Neural cell (in vitro differentiated cells): ENCODE results near the gene PRSS38. TPM values are rescaled to one million over a fixed set of nuclear protein-coding genes. Genes with fewer than 3 reads are reported as not detected.

Experiments
- H2AFZ ChIP-seq: fragments of 200-600, 300-800 bp; sonication (generic), shearing (Covaris generic); 2 replicates; pipeline ENCODE4 v1.6.0; 2014; ENCODE audit warnings: low read depth, mild to moderate bottlenecking, antibody characterized with exemption, low read length, moderate library complexity
- H3F3A ChIP-seq: fragments of 200-600 bp; shearing (Covaris generic); 2 replicates; pipeline ENCODE4 v1.6.1; 2016; ENCODE audit warnings: mild to moderate bottlenecking, moderate library complexity, mixed read lengths, antibody characterized with exemption, low read length; ENCODE audit not compliant: insufficient read depth, poor library complexity, severe bottlenecking
- H3K27ac ChIP-seq: fragments of 200-600, 300-800 bp; sonication (generic), shearing (Covaris generic); 2 replicates; pipeline ENCODE4 v1.5.1; 2014; ENCODE audit warnings: mild to moderate bottlenecking, low read length, moderate library complexity
- H3K27me3 ChIP-seq: fragments of 300-800, 200-600 bp; sonication (generic), shearing (Covaris generic); 2 replicates; pipeline ENCODE4 v1.6.0; 2014; ENCODE audit warnings: mild to moderate bottlenecking, low read depth, low read length, moderate library complexity; ENCODE audit not compliant: insufficient read depth
- H3K36me3 ChIP-seq: fragments of 300-800, 200-600 bp; sonication (generic), shearing (Covaris generic); 2 replicates; pipeline ENCODE4 v1.5.1; 2014; ENCODE audit warnings: mild to moderate bottlenecking, antibody characterized with exemption, low read length, moderate library complexity; ENCODE audit not compliant: insufficient read depth
- H3K4me2 ChIP-seq: fragments of 300-800, 200-600 bp; sonication (generic), shearing (Covaris generic); 2 replicates; pipeline ENCODE4 v1.6.0; 2014; ENCODE audit warnings: mild to moderate bottlenecking, low read length
- H3K4me3 ChIP-seq: fragments of 300-800, 200-600 bp; sonication (generic), shearing (Covaris generic); 2 replicates; pipeline ENCODE4 v1.5.1; 2014; ENCODE audit warnings: mild to moderate bottlenecking, low read length, moderate library complexity
- H3K79me2 ChIP-seq: fragments of 200-600 bp; shearing (Covaris generic); replicated peaks from 2 replicates; pipeline ENCODE4 v1.6.0; 2014; ENCODE audit warnings: mild to moderate bottlenecking, low read length, moderate library complexity; ENCODE audit not compliant: insufficient read depth
- H3K9ac ChIP-seq: fragments of 300-800, 200-600 bp; sonication (generic), shearing (Covaris generic); 2 replicates; pipeline ENCODE4 v1.6.1; 2016; ENCODE audit warnings: mild to moderate bottlenecking, low read length, mixed read lengths
- H3K9me2 ChIP-seq: fragments of 200-600 bp; shearing (Covaris generic); 2 replicates; pipeline ENCODE4 v1.6.1; 2016; ENCODE audit warnings: mild to moderate bottlenecking, low read length, mixed read lengths; ENCODE audit not compliant: insufficient read depth
- H3K9me3 ChIP-seq: fragments of 200-600, 300-800 bp; sonication (generic), shearing (Covaris generic); 2 replicates; pipeline ENCODE4 v1.6.1; 2016; ENCODE audit warnings: mild to moderate bottlenecking, mixed run types, low read length, moderate library complexity, mixed read lengths
- H4K20me1 ChIP-seq: fragments of 200-600 bp; shearing (Covaris generic); 2 replicates; pipeline ENCODE4 v1.6.1; 2016; ENCODE audit warnings: mild to moderate bottlenecking, mixed run types; ENCODE audit not compliant: insufficient read depth
- EP300 ChIP-seq: fragments of 450-650 bp; conservative IDR thresholded peaks from 2 replicates; pipeline ENCODE4 v1.6.1; 2014; ENCODE audit warnings: antibody characterized with exemption, mild to moderate bottlenecking, moderate library complexity; ENCODE audit not compliant: poor library complexity, severe bottlenecking
- EZH2 ChIP-seq: fragments of 200-600, 300-800 bp; shearing (Covaris generic), sonication (generic); IDR thresholded peaks from 2 replicates; pipeline ENCODE4 v1.6.1; 2014; ENCODE audit warnings: antibody characterized with exemption, low read length, borderline replicate concordance, mild to moderate bottlenecking; ENCODE audit not compliant: insufficient read depth, poor library complexity, severe bottlenecking
- MXI1 ChIP-seq: fragments of 450-650 bp; conservative IDR thresholded peaks from 2 replicates; pipeline ENCODE4 v1.6.1; 2014; ENCODE audit warnings: antibody characterized with exemption, mild to moderate bottlenecking; ENCODE audit not compliant: poor library complexity, severe bottlenecking
- POLR2AphosphoS5 ChIP-seq: IDR thresholded peaks from 2 replicates; pipeline ENCODE4 v1.6.1; 2012
- RAD21 ChIP-seq: fragments of 450-650 bp; conservative IDR thresholded peaks from 2 replicates; pipeline ENCODE4 v1.6.1; 2014; ENCODE audit warnings: antibody characterized with exemption, mild to moderate bottlenecking, moderate library complexity
- REST ChIP-seq: IDR thresholded peaks from 2 replicates; pipeline ENCODE4 v1.6.1; 2012; ENCODE audit warnings: borderline replicate concordance
- SMC3 ChIP-seq: fragments of 450-650 bp; conservative IDR thresholded peaks from 2 replicates; pipeline ENCODE4 v1.6.1; 2014; ENCODE audit warnings: antibody characterized with exemption, mild to moderate bottlenecking, moderate library complexity; ENCODE audit not compliant: poor library complexity
- TAF1 ChIP-seq: IDR thresholded peaks from 2 replicates; pipeline ENCODE4 v1.6.1; 2012; ENCODE audit warnings: low read depth
- polyA plus RNA-seq: library from polyadenylated mRNA; depleted of rRNA; stranded (reverse); fragments of >200 nt; gene quantifications from 2 replicates; pipeline ENCODE4 v1.2.3, GENCODE V29; 2014
- TF ChIP-seq, protein P1 (sequence below): fragments of 450-650 bp; IDR thresholded peaks from 2 replicates; pipeline ENCODE4 v1.5.1; 2014; ENCODE audit warnings: antibody characterized with exemption, mild to moderate bottlenecking, moderate library complexity; ENCODE audit not compliant: poor library complexity, severe bottlenecking

Gene PRSS38
- polyA plus RNA-seq, 1 donor from 2014 or later = not detected

- Histone ChIP-seq H3K36me3 (no peaks in the 10 kb centered on the region), H3K79me2 (no peaks in the 10 kb centered on the region), H3K9me2 (no peaks in the 10 kb centered on the region), H3F3A (no peaks in the 10 kb centered on the region), H3K9ac (no peak overlapping the region), H3K9me3 (no peaks in the 10 kb centered on the region), H3K4me2 (no peak overlapping the region), H4K20me1 (no peaks in the 10 kb centered on the region), H2AFZ (no peak overlapping the region), H3K27ac (no peak overlapping the region), H3K27me3 (no peaks in the 10 kb centered on the region), H3K4me3 (no peak overlapping the region)
- no peak for TF ChIP-seq EZH2
- TF ChIP-seq MXI1 = no peak
- TF ChIP-seq POLR2AphosphoS5 = no peak
- no peak for TF ChIP-seq SMC3
- TF ChIP-seq, protein P1, sequence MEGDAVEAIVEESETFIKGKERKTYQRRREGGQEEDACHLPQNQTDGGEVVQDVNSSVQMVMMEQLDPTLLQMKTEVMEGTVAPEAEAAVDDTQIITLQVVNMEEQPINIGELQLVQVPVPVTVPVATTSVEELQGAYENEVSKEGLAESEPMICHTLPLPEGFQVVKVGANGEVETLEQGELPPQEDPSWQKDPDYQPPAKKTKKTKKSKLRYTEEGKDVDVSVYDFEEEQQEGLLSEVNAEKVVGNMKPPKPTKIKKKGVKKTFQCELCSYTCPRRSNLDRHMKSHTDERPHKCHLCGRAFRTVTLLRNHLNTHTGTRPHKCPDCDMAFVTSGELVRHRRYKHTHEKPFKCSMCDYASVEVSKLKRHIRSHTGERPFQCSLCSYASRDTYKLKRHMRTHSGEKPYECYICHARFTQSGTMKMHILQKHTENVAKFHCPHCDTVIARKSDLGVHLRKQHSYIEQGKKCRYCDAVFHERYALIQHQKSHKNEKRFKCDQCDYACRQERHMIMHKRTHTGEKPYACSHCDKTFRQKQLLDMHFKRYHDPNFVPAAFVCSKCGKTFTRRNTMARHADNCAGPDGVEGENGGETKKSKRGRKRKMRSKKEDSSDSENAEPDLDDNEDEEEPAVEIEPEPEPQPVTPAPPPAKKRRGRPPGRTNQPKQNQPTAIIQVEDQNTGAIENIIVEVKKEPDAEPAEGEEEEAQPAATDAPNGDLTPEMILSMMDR = no peak
- no peak for TF ChIP-seq EP300
- no peak for TF ChIP-seq REST
- TF ChIP-seq TAF1 = no peak
- TF ChIP-seq RAD21 = no peak
These were observed 17.2 kb upstream of the PRSS38 start for GRCh38 chr1:227798078-227798802.

DNA sequence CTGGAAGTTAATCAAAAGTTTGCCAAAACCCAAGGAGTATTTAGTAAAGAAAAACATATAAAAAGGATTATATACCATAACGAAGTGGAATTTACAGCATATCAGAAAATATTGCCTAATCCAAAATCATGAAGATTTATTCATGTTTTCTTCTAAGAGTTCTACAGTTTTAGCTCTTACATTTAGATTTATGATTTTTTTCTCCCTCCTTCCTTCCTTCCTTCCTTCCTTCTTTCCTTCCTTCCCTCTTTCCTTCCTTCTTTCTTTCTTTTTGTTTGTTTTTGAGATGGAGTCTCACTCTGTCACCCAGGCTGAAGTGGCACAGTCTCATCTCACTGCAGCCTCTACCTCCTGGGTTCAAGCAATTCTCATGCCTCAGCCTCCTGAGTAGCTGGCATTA, 15.7 kb upstream of the PRSS38 start:
- no peaks in the 10 kb centered on the region for H3K27me3 ChIP-seq
- H3K9me2 ChIP-seq = no peaks in the 10 kb centered on the region
- H3K4me3 ChIP-seq = no peak overlapping the region
- no peak overlapping the region for H3K27ac ChIP-seq
- no peaks in the 10 kb centered on the region for H3K79me2 ChIP-seq
- no peaks in the 10 kb centered on the region for H3K36me3 ChIP-seq
- no peaks in the 10 kb centered on the region for H3K9me3 ChIP-seq
- no peaks in the 10 kb centered on the region for H4K20me1 ChIP-seq
- no peak overlapping the region for H3K9ac ChIP-seq
- TF ChIP-seq RAD21 (no peak), MXI1 (no peak), EZH2 (no peak), TAF1 (no peak), EP300 (no peak), POLR2AphosphoS5 (no peak), REST (no peak), SMC3 (no peak)
- TF ChIP-seq, protein P1 = no peak
- H3F3A ChIP-seq = no peaks in the 10 kb centered on the region
- no peak overlapping the region for H2AFZ ChIP-seq
- H3K4me2 ChIP-seq = no peak overlapping the region
